Measurements from ENCODE around the gene CRADD.

- TF ChIP-seq, protein P1, sequence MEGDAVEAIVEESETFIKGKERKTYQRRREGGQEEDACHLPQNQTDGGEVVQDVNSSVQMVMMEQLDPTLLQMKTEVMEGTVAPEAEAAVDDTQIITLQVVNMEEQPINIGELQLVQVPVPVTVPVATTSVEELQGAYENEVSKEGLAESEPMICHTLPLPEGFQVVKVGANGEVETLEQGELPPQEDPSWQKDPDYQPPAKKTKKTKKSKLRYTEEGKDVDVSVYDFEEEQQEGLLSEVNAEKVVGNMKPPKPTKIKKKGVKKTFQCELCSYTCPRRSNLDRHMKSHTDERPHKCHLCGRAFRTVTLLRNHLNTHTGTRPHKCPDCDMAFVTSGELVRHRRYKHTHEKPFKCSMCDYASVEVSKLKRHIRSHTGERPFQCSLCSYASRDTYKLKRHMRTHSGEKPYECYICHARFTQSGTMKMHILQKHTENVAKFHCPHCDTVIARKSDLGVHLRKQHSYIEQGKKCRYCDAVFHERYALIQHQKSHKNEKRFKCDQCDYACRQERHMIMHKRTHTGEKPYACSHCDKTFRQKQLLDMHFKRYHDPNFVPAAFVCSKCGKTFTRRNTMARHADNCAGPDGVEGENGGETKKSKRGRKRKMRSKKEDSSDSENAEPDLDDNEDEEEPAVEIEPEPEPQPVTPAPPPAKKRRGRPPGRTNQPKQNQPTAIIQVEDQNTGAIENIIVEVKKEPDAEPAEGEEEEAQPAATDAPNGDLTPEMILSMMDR (IDR thresholded peaks at IDR 0.05): no peak
- TF ChIP-seq POLR2AphosphoS5 (IDR thresholded peaks at IDR 0.05) (no peak), POLR2A (IDR thresholded peaks at IDR 0.05; ENCODE audit: low read depth) (no peak)
These were observed 27.4 kb downstream of the CRADD start for GRCh38 chr12:93704625-93705024.
